Gastroesophageal sphincter (tissue), 3 donors: ENCODE data around the gene CLCN1.

Experiments
- EP300 ChIP-seq: sonication (generic); formaldehyde crosslinking; IDR thresholded peaks from one replicate; pipeline ENCODE4 v1.6.1; 2017; ENCODE audit warnings: antibody characterized with exemption, mild to moderate bottlenecking
- POLR2A ChIP-seq, 2 donors: fragments of 450-650 bp; IDR thresholded peaks; one replicate each; pipeline ENCODE4 v1.6.1; 2017; ENCODE audit warnings: antibody characterized with exemption in 2 of 2, mild to moderate bottlenecking in 2 of 2, moderate library complexity in 1 of 2
- POLR2AphosphoS5 ChIP-seq: sonication (generic); formaldehyde crosslinking; IDR thresholded peaks from one replicate; pipeline ENCODE4 v1.6.1; 2017; ENCODE audit warnings: antibody characterized with exemption
- TF ChIP-seq, protein P1 (sequence below), 4 experiments: fragments of 200-600 bp in 2 of 4; fragments of 450-650 bp in 2 of 4; sonication (generic) in 1 of 4; IDR thresholded peaks; one replicate each; pipeline ENCODE4 v1.5.1; 2017 to 2019; ENCODE audit warnings: antibody characterized with exemption in 4 of 4, mild to moderate bottlenecking in 2 of 4, moderate library complexity in 2 of 4

DNA sequence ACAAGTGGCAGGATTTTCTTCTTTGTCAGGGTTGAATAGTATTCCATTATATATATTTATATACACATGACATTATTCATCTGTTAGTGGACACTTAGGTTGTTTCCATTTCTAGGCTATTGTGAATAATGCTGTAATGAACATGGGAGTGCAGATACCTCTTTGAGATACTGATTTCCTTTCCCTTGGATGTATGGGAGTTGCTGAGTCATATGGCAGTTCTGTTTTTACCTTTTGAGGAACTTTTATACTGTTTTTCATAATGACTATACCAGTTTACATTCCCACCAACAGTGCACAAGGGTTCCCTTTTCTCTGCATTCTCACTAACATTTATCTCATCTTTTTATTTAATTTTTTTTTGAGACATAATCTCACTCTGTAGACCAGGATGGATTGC is 1.8 kb upstream of the CLCN1 start:
- TF ChIP-seq POLR2AphosphoS5 (no peak), POLR2A (IDR thresholded peaks at IDR 0.05) (no peak), EP300 (no peak)
- TF ChIP-seq, protein P1, sequence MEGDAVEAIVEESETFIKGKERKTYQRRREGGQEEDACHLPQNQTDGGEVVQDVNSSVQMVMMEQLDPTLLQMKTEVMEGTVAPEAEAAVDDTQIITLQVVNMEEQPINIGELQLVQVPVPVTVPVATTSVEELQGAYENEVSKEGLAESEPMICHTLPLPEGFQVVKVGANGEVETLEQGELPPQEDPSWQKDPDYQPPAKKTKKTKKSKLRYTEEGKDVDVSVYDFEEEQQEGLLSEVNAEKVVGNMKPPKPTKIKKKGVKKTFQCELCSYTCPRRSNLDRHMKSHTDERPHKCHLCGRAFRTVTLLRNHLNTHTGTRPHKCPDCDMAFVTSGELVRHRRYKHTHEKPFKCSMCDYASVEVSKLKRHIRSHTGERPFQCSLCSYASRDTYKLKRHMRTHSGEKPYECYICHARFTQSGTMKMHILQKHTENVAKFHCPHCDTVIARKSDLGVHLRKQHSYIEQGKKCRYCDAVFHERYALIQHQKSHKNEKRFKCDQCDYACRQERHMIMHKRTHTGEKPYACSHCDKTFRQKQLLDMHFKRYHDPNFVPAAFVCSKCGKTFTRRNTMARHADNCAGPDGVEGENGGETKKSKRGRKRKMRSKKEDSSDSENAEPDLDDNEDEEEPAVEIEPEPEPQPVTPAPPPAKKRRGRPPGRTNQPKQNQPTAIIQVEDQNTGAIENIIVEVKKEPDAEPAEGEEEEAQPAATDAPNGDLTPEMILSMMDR (IDR thresholded peaks at IDR 0.05): no peak
